Measurements from ENCODE around the gene EVA1C. TPM values are rescaled to one million over a fixed set of nuclear protein-coding genes. Genes with fewer than 3 reads are reported as not detected.

The EVA1C gene
- total RNA-seq, 2 experiments from 2014 or later = 11.1 to 12.7 TPM

DNA sequence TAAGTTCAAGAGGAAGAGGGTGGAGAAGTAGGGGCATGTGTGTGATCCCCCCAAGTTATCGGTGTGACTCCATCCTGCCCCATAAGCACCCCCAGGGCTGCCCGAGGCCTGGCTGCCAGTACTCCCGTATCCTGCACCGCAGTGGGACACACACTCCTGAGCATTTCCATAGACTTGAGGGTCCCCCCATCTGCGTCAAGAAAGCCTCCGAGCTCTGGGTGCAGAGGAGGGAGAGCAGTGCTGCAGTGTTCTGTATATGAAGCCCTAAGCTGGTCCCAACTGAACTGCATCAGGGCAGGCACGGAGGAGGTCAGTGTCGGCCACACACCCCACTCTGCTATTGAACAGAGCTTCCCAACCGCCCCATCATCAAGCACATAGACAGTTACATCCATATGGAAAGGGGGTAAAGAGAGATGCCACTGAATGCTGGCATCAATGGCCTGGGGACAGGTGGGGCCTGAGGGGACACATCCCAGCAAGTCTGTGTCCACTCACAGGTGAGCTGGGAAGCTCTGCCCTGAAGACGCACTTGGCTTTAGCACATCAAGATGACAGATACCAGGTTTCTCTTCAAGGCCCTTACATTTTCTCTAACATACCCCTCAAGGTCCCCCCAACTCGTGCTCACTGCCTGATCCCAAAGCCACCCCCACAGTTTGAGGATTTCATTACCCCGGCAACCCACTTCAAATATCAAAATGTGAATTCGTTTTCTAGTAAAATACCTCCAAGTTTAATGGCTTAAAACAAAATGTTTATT is 64.3 kb downstream of the EVA1C start:
- TF ChIP-seq, protein P1, sequence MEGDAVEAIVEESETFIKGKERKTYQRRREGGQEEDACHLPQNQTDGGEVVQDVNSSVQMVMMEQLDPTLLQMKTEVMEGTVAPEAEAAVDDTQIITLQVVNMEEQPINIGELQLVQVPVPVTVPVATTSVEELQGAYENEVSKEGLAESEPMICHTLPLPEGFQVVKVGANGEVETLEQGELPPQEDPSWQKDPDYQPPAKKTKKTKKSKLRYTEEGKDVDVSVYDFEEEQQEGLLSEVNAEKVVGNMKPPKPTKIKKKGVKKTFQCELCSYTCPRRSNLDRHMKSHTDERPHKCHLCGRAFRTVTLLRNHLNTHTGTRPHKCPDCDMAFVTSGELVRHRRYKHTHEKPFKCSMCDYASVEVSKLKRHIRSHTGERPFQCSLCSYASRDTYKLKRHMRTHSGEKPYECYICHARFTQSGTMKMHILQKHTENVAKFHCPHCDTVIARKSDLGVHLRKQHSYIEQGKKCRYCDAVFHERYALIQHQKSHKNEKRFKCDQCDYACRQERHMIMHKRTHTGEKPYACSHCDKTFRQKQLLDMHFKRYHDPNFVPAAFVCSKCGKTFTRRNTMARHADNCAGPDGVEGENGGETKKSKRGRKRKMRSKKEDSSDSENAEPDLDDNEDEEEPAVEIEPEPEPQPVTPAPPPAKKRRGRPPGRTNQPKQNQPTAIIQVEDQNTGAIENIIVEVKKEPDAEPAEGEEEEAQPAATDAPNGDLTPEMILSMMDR (IDR thresholded peaks at IDR 0.05) = no peak
- Mint-ChIP-seq H3K9me3 (no peaks in the 10 kb centered on the region), H3K27ac (no peak overlapping the region), H3K4me3 (no peak overlapping the region), H3K27me3 (no peaks in the 10 kb centered on the region), H3K4me1 (ENCODE audit: low read depth) (no peaks in the 10 kb centered on the region), H3K36me3 (ENCODE audit: low read depth) (peaks cover 10% of the 10 kb centered on the region)
- no peak for DNase-seq
- intact Hi-C loops (cut with DNase I, micrococcal nuclease) = no loop called here
- H3K9me3 ChIP-seq (ENCODE audit: control insufficient read depth in 1 of 2, insufficient read depth in 1 of 2, low read length in 2 of 2) = no peaks in the 10 kb centered on the region
- no peak for ATAC-seq (ENCODE audit: poor library complexity)
- H3K27ac ChIP-seq (ENCODE audit: low read depth in 1 of 2, low read length in 2 of 2) = no peak overlapping the region
- CTCF ChIA-PET = no interaction called here
- H3K4me3 ChIP-seq (ENCODE audit: low read length) = no peak overlapping the region
- H3K4me1 ChIP-seq (ENCODE audit: insufficient read depth, low read length) = no peaks in the 10 kb centered on the region
- no peaks in the 10 kb centered on the region for H3K27me3 ChIP-seq (ENCODE audit: control insufficient read depth in 1 of 2, insufficient read depth in 2 of 2, low read length in 2 of 2)
- peaks cover 6% of the 10 kb centered on the region for H3K36me3 ChIP-seq (ENCODE audit: insufficient read depth, low read length)
- POLR2A ChIA-PET = no interaction called here

DNA sequence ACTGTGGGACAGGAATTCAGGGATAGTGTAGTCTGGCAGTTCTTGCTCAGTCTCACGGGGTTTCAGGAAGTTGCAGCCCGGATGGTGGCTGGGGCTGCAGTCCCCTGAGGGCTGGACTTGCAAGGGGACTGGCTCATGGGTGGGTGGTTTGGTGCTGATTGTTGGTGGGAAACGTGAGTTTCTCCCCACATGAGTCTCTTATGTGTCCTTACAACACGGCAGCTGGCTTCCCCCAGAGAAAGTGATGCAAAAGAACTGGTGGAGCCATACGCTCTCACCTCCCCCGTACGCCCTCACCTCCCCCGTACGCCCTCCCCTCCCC is 64.9 kb downstream of the EVA1C start:
- ChIA-PET POLR2A (no interaction called here), CTCF (no interaction called here)
- peaks cover 6% of the 10 kb centered on the region for H3K36me3 ChIP-seq (ENCODE audit: insufficient read depth, low read length)
- no peaks in the 10 kb centered on the region for H3K4me1 Mint-ChIP-seq (ENCODE audit: low read depth)
- DNase-seq (no peak), ATAC-seq (ENCODE audit: poor library complexity) (no peak)
- H3K9me3 Mint-ChIP-seq = no peaks in the 10 kb centered on the region
- TF ChIP-seq, protein P1 (IDR thresholded peaks at IDR 0.05) = no peak
- H3K4me3 Mint-ChIP-seq = no peak overlapping the region
- no peak overlapping the region for H3K4me3 ChIP-seq (ENCODE audit: low read length)
- no peaks in the 10 kb centered on the region for H3K27me3 Mint-ChIP-seq
- no peaks in the 10 kb centered on the region for H3K27me3 ChIP-seq (ENCODE audit: control insufficient read depth in 1 of 2, insufficient read depth in 2 of 2, low read length in 2 of 2)
- intact Hi-C loops (cut with DNase I, micrococcal nuclease) = no loop called here
- no peaks in the 10 kb centered on the region for H3K9me3 ChIP-seq (ENCODE audit: control insufficient read depth in 1 of 2, insufficient read depth in 1 of 2, low read length in 2 of 2)
- peaks cover 9% of the 10 kb centered on the region for H3K36me3 Mint-ChIP-seq (ENCODE audit: low read depth)
- H3K27ac Mint-ChIP-seq = no peak overlapping the region
- no peaks in the 10 kb centered on the region for H3K4me1 ChIP-seq (ENCODE audit: insufficient read depth, low read length)
- no peak overlapping the region for H3K27ac ChIP-seq (ENCODE audit: low read depth in 1 of 2, low read length in 2 of 2)

DNA sequence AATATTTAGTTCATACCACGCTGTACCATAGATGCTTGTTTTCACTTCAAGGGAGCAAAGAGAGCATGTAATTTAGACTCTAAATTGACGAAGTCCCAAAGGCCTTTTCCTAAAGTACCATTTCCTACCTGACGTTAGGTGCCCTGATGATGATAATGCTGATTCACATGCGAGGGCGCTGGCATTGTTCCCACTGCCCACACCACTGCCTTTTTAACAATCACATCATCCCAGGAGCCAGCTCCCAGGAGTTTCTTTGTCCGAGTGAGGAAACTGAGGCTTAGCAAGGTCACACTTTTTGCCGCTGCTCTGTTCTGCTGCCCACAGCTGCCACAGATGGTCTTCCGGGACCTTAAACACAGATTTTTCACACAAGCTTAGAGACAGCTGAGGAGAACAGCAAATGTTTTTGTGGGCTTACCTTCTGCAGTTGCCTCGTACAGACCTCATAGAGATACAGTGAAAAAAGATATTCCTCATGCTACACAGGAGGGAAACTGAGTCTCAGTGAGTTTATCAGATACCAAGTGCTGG is 69.4 kb downstream of the EVA1C start:
- H3K27me3 ChIP-seq (ENCODE audit: control insufficient read depth in 1 of 2, insufficient read depth in 2 of 2, low read length in 2 of 2) = no peaks in the 10 kb centered on the region
- H3K4me1 ChIP-seq (ENCODE audit: insufficient read depth, low read length) = no peaks in the 10 kb centered on the region
- H3K9me3 Mint-ChIP-seq = no peaks in the 10 kb centered on the region
- H3K4me3 ChIP-seq (ENCODE audit: low read length) = no peak overlapping the region
- intact Hi-C loops (cut with DNase I, micrococcal nuclease) = no loop called here
- no peak overlapping the region for H3K27ac Mint-ChIP-seq
- H3K4me1 Mint-ChIP-seq (ENCODE audit: low read depth) = no peaks in the 10 kb centered on the region
- H3K36me3 Mint-ChIP-seq (ENCODE audit: low read depth) = peaks cover 13% of the 10 kb centered on the region
- no peaks in the 10 kb centered on the region for H3K9me3 ChIP-seq (ENCODE audit: control insufficient read depth in 1 of 2, insufficient read depth in 1 of 2, low read length in 2 of 2)
- H3K27me3 Mint-ChIP-seq = no peaks in the 10 kb centered on the region
- DNase-seq = no peak
- H3K36me3 ChIP-seq (ENCODE audit: insufficient read depth, low read length) = no peaks in the 10 kb centered on the region
- H3K27ac ChIP-seq (ENCODE audit: low read depth in 1 of 2, low read length in 2 of 2) = no peak overlapping the region
- H3K4me3 Mint-ChIP-seq = no peak overlapping the region
- CTCF ChIA-PET = no interaction called here
- TF ChIP-seq, protein P1 (IDR thresholded peaks at IDR 0.05) = no peak
- ATAC-seq (ENCODE audit: poor library complexity) = no peak
- POLR2A ChIA-PET = interaction anchor here (0.6 kb wide), 1 partner anchor 704 kb away, joined by 4 read pairs; no protein-coding TSS in a partner anchor
